NCI-H82 treated with DMSO at 0.1 percent for 48 hours (cell line): ENCODE results near the gene KIF23.

Experiments
- DNase-seq: peaks from one replicate; lab custom pipeline; 2025; ENCODE audit not compliant: unreplicated experiment; lab: John Stamatoyannopoulos, UW

Gene KIF23

DNA sequence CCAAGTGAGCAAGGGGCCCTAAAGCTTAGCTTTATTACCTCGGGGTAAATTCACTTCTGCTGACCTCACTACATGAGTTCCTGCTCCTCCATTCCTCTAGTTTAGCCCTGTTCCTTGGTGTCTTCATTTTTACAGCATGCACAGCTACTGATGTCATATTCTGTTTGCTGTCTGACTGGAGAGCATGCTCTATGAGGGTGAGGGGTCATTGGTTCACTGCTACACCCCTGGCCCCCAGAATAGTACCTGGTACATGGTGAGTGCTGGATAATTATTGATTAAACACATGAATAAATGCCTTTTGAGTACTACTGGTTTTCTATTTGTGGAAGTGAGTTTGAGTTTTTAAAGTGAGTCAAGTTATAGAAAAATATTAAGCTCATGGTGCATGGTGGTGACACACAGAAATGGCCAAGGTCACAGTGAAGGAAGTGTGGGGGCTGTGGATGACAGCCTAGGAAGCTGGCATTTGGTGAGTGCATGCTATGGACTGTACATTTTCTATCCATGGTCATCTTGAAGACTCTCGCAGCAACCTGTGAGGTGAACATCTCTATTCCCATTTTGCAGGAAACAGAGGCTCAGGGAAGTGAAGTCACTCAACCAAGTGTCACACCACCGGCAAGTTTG is 72.4 kb downstream of the KIF23 start:
- no peak for DNase-seq

DNA sequence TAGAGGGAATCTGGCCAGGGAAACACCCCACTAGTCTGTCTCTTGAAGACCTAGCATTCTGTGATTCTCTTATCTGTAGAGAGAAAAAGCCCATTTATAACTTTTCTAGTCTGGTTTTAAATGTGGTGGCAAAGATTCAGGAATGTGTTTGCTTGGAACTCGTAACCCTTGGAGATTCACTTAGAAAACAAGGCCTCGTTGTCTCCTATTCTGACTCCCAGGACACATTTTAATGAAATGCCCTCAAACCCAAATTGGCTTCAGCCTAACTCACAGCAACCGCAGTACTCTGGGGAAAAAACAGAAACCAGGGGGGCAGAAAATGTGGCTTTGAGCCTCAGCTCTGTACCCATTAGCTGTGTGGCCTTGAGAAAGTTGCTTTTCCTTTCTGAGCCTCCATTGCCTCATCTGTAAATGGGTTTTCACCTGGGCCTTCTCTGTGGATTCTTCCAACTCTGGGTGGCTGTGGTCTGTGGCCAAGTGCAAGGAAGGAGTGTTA is 75.0 kb downstream of the KIF23 start:
- no peak for DNase-seq

DNA sequence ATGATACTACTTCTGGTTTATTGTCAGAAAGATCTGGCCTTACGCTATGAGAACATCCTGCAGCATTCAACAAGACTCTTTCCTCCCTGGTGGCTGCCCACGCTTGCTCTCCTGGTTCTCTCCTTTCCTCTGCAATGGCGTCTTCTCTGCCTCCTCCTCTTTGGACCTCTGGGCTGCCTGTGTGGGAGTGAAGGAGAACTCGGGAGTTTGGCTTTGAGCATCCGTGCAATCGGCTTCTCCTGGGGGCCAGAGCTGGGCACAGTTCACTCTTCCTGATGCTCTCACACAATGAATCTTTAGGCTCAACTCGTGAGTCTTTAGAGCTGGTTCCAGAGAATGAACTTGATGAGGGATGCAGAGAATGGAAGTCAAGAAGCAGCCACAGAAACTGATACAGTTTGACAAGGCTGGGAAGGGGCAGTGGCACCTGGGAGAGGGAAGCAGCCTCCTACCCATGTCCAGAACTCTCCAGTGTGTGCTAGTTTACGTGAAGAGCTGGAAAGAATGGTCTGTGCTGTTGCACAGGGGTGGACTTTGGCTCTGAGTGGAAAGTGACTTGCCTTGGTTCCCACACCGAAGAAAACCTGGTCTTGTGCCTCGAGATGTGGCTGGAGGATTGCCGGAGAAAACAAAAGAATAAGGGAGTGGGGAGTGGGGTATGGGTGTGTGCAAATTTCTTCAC is 76.3 kb downstream of the KIF23 start:
- no peak for DNase-seq

DNA sequence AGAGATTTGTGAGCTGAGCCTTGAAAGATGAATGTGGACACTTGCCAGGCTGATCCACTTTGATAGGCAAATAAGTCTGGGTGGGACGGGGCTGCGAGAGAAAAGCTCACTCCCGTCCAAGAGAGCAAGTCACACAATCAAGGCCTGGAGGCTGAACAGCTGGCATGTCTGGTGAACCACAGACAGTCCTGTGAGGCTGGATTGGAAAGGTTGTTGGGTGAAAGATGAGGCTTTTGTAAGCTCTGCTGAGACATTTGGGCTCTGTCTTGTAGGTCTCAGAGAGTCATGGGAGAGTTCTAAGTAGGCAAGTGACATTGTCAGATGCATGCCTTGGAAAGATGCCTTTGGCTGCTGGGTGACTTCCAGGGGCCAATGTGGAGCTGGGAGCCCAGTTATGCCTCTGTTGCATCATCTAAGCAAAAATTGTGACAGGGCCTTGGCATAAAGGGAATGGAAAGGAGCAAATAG is 76.9 kb downstream of the KIF23 start:
- no peak for DNase-seq

DNA sequence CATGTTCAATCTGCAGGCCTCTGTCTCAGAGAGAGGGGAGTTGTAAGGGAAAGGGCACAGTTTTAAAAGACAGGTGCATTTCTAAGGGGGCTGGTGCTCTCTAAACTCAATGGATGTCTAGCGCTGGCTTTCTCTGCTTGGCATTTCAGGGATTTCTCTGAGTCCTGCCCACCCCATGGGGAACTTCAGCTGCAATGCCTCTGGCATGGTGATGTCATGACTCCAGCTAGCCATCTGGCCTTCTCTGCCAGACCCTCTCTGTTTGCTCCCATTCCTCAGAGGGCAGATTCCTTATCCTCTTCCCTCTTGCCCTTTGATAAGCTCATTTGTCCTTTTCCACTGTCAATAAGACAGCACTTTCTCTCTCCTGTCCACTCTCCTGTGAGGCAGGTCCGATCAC is 79.3 kb downstream of the KIF23 start:
- DNase-seq = no peak

DNA sequence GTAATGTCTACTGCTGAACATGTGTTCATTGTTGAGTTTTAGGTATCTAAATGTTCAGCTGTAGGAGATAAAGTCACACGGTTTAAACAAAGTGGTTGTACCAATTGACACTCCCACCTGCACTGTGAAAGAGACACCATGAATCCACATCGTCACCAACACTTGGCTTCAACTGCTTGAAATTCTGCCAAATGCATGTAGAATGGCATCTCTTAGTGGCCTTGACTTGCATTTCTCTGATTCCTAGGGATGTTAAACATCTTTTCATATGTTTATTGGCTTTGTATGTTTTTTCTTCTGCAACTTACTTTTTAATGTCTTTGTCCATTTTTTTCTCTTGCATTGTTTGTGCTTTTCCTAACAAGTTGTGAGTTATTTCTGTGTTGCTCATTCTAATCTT is 81.9 kb downstream of the KIF23 start:
- DNase-seq = no peak

DNA sequence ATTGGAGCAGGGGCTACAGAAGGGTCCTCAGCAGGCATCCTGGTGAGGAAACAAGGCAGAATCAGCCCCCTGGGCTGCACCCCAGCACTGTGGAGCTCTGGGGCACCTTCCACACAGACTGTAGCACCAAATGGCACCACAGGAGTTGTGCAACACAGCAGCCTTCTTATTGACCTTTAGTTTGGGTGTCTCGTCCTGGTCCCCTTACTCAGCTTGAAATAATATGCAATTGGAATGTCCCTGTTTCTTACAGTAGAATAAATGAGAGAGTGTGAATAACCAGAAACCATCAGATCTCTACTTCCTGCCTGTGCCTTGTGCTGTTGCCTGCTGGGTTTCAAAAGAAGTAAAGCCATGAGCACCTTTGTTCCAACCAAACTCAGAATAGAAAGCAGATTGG is 82.9 kb downstream of the KIF23 start:
- DNase-seq = no peak

DNA sequence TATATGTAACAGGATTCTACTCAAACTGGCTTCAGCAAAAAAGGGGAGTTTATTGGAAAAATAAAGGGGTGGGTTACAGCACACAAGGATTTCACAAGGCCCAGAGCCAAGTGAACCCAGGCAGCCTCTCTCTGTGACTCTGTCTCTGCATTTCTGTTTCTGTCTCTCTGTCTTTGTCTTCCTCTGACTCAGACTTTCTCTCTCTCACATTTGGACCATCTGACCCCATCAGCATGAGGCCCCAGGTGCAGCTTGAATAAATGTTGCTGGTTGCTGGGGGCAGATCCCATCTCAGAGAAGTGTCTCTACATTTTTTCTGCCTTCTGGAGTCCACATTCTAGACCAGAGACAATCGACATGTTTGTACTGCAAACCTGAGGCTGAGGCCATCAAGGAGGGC is 83.5 kb downstream of the KIF23 start:
- no peak for DNase-seq
